Activated CD4-positive, CD25-positive, alpha-beta regulatory T cell treated with anti-CD3 and anti-CD28 coated beads, Interleukin-2, amount 50 U/mL, for 72 hours (primary cell): ENCODE data around the gene TRPC4AP.
A peak's percentile ranks its signal among the peaks of the same experiment; 100 is the strongest.
"Not testable (repeated sequence)": the region's sequence is repeated elsewhere in the genome, so short reads cannot be mapped to it uniquely, and the experiment has no call there.

ENCODE experiments used
- DNase-seq: peaks from one replicate; pipeline ENCODE4 v3.0.0; 2021

The TRPC4AP gene, protein sequence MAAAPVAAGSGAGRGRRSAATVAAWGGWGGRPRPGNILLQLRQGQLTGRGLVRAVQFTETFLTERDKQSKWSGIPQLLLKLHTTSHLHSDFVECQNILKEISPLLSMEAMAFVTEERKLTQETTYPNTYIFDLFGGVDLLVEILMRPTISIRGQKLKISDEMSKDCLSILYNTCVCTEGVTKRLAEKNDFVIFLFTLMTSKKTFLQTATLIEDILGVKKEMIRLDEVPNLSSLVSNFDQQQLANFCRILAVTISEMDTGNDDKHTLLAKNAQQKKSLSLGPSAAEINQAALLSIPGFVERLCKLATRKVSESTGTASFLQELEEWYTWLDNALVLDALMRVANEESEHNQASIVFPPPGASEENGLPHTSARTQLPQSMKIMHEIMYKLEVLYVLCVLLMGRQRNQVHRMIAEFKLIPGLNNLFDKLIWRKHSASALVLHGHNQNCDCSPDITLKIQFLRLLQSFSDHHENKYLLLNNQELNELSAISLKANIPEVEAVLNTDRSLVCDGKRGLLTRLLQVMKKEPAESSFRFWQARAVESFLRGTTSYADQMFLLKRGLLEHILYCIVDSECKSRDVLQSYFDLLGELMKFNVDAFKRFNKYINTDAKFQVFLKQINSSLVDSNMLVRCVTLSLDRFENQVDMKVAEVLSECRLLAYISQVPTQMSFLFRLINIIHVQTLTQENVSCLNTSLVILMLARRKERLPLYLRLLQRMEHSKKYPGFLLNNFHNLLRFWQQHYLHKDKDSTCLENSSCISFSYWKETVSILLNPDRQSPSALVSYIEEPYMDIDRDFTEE

DNA sequence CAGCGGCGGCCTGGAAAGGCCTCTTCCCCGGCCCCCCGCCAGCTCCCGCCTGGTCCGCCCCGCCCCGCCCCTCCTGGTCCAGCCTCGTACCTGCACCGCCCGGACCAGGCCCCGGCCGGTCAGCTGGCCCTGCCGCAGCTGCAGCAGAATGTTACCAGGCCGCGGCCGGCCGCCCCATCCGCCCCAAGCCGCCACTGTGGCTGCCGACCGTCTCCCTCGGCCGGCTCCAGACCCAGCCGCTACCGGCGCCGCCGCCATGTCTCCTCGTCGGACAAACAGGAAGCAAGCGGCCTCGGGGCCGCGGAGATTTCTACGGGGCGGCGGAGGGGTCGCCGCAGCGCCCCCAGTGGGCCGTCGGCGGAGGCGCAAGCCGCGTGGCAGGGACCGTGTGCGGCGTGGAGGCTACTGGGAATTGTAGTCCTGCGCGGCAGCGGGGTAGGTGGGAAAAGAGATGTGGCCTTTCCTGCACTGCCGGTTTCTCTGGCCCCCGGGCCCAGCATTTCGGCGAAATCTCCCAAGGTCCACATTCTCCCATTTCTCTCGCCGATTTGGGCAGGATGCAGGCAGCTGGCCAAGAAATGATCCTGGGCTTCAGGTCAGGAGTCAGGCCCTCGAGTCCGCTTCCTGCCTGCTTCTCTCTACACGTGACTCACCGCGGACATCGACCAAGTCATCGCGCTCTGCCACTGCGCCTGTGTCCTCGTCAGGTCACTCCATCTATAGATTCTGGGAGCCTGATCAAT, at the start of gene TRPC4AP:
Gene TRPC4AP, minus strand, starts transcription at position 284 of the 743 bp plus-strand sequence. Its CDS starts 26 bp downstream, at position 258.
- DNase-seq, result peak; percentile 90

GRCh38 chr20:35135867-35136586, 43.4 kb upstream of the TRPC4AP start:
- no peak for DNase-seq

DNA sequence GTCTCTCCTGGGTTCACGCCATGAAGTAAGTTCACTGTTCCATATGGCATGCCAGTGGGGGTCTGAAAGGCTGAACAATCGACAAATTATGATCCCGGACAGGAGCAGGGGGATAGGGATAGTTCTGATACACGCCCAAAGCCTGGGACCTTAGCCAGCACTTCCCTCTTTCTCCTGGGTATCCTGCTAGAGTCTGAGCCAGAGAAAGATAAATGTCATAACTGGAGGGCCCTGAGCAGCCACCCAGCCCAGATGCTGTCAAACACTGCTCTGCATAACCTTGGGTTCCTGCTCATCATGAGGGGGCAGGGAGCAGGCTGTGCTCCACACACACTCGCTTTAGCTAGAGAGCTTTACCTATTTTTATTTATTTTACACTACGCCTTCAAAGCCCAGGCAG, 42.3 kb upstream of the TRPC4AP start:
- no peak for DNase-seq

- DNase-seq, result no peak
Measured at GRCh38 chr20:35134472-35134871, 41.9 kb upstream of the TRPC4AP start.

DNA sequence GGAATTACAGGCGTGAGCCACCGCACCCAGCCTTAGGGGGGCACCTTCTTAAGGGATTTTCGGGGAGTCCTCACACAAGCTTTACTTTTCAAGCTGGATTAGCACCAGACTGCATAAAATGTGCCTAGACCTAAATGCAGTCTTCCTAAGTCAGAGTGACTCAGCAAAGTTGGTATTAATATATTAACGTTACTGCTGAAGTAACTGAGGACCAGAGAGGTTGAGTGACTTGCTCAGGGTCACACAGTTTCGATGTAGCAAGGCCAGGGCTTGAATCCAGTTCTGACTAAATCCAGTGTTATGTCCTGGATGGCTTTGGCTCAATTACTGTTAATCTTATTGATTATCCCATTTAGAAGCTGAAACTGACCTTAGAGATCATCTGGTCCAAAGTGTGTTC, 41.1 kb upstream of the TRPC4AP start:
- DNase-seq, result no peak

DNA sequence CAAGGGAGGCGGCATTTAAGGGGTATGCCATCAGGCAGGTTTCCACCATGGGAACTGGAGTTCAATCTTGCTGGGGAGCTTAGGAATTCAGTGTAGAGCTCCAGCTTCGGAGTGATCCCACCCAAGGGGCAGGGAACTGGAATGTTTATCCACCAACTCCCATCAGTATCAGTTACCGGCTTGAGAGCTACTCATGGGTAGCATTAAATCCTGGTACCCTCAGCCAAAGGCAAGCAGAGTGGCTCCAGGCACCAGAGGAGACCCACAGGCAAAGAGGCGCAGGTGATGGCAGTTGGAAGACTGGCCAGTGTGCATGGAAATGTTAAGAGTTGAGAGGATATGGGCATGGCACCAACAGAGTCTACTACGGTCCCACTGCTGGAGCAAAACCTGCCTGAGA, 40.4 kb upstream of the TRPC4AP start:
- DNase-seq, result no peak

- DNase-seq, result no peak
Measured at GRCh38 chr20:35131934-35132333, 39.3 kb upstream of the TRPC4AP start.

- no peak for DNase-seq
Measured at GRCh38 chr20:35129647-35130069, 37.1 kb upstream of the TRPC4AP start.

DNA sequence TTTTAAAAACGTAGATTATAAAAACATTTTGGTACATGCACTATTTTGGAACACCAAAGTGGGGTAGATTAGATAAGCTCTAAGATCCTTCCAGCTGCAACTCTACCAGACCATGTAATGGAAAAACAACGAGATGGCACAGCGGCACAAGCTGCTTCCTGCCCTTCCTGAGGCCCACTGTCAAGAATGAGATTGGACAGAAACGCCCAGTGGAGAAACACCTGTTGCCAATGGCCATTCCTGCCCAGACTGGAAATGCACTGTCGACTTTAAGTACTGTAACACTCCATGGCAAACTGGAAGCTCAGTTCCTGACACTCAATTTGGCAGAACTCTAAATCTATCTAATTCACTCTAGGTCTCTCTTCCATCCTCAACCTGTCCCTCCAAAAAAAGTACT, 33.1 kb upstream of the TRPC4AP start:
- no peak for DNase-seq

GRCh38 chr20:35122756-35123405, 30.3 kb upstream of the TRPC4AP start:
- no peak for DNase-seq

DNA sequence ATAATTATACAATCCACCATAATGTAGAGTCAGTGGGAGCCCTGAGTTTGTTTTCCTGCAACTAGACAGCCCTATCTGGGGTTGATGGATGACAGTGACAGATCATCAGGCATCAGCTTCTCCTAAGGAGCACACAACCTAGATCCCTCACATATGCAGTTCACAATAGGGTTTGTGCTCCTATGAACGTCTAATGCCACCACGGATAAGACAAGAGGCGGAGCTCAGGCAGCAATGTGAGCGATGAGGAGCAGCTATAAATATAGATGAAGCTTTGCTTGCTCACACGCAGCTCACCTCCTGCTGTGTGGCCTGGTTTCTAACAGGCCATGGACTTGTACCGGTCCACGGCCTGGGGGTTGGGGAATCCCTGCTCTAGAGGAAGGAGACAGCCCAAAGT, 28.6 kb upstream of the TRPC4AP start:
- no peak for DNase-seq

DNA sequence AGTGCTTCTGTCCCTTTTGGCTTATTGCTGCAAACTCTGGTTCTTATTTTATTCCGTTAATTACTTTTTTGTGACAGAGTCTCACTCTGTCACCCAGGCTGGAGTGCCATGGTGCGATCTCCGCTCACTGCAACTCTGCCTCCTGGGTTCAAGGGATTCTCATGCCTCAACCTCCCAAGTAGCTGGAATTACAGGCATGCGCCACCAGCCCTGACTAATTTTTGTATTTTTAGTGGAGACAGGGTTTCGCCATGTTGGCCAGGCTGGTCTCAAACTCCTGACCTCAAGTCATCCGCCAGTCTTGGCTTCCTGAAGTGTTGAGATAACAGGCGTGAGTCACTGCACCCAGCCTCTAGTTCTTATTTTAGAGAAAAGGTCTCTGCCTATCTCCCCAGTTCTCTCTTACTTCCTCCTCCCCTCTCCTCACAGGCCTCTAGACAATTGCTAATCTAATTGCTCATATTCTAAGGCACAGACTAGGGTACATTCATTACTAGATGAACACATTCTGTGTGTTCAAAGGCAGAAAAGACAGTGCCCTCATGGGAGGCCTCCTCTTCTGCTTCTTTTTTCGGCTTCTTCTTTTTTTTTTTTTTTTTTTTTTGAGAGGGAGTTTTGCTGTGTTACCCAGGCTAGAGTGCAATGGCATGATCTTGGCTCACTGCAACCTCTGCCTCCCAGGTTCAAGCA, 27.6 kb upstream of the TRPC4AP start:
- DNase-seq, result no peak

GRCh38 chr20:35117629-35118028, 25.0 kb upstream of the TRPC4AP start:
- DNase-seq, result no peak

DNA sequence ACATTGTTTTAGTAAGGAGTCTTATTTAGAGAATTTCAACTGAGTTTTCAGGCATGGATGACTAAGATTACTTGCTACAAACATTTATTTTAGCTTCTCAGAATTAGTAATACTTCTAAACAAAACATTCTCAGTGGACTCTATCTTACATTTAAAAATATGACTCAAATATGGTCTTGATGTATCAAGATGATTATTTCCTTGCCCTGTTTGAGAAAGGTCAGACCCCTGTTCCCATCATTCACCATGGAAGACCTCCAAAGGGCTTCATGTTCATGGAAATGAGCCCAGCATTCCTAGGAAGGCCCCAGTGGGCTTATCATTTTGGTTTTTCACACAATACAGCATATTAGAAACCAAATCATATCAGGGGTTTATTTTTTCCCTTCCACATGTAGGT, 24.6 kb upstream of the TRPC4AP start:
- no peak for DNase-seq

- no peak for DNase-seq
Measured at GRCh38 chr20:35116258-35116657, 23.7 kb upstream of the TRPC4AP start.

DNA sequence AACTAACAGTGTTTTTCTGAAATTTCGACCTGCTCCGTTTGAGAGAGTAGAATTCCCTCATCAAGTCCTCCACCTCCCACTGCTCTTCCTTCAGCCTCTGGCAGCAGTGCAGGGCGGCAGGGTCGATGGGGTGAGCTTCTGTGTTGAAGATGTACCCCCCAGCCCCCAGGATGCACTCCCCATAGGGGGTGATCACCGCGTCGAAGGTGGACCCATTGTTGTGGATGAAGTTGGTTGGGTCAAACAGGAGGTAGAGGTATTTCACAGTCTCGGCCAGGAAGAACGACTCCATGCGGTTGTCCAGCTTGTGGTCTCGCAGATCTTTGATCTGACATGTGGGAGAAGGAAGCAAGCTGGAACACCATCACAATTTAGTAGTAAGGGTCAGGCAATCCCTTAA, 23.0 kb upstream of the TRPC4AP start:
- DNase-seq, result no peak

DNA sequence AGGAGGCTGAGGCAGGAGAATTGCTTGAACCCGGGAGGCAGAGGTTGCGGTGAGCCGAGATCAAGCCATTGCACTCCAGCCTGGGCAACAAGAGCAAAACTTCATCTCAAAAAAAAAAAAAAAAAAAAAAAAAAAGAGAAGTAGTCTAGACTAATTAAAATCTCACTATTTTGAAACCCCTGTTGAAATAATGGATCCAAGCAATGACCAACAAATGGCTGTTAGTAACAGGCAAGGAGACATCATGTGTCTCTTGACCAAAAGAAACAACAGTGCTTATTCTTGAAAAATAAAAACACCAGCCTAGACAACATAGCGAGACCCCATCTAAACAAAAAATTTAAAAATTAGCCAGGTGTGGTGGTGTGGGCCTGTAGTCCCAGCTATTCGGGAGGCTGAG, 19.7 kb upstream of the TRPC4AP start:
- DNase-seq, result not testable (repeated sequence)

GRCh38 chr20:35111141-35111888, 18.7 kb upstream of the TRPC4AP start:
- DNase-seq, result no peak

- DNase-seq, result no peak
Measured at GRCh38 chr20:35108921-35109320, 16.3 kb upstream of the TRPC4AP start.

GRCh38 chr20:35106827-35107380, 14.3 kb upstream of the TRPC4AP start:
- DNase-seq, result no peak
